Mucosa of rectum (tissue), 2 donors: ENCODE data around the gene ATXN7L3B.
A peak's percentile ranks its signal among the peaks of the same experiment; 100 is the strongest.

Source experiments
- H3K27ac ChIP-seq, 2 donors: one replicate each; pipeline ENCODE4 v1.7.0; 2013; ENCODE audit warnings: inconsistent platforms in 2 of 2, low read depth in 2 of 2, low read length in 2 of 2
- H3K27me3 ChIP-seq, 2 donors: one replicate each; pipeline ENCODE4 v1.7.0; 2013; ENCODE audit warnings: low read length in 2 of 2; ENCODE audit not compliant: control insufficient read depth in 2 of 2, insufficient read depth in 2 of 2
- H3K36me3 ChIP-seq, 2 donors: one replicate each; pipeline ENCODE4 v1.7.0; 2013; ENCODE audit warnings: low read length in 2 of 2; ENCODE audit not compliant: control insufficient read depth in 2 of 2, insufficient read depth in 2 of 2
- H3K4me1 ChIP-seq, 2 donors: one replicate each; pipeline ENCODE4 v1.7.0; 2013; ENCODE audit warnings: low read length in 2 of 2, mild to moderate bottlenecking in 1 of 2; ENCODE audit not compliant: control insufficient read depth in 2 of 2, insufficient read depth in 2 of 2
- H3K4me3 ChIP-seq, 2 donors: one replicate each; pipeline ENCODE4 v1.7.0; 2013; ENCODE audit warnings: low read length in 2 of 2
- H3K9ac ChIP-seq, 2 donors: one replicate each; pipeline ENCODE4 v1.7.0; 2013; ENCODE audit warnings: low read length in 2 of 2, low read depth in 1 of 2, mild to moderate bottlenecking in 1 of 2
- H3K9me3 ChIP-seq, 2 donors: one replicate each; pipeline ENCODE4 v1.7.0; 2013; ENCODE audit warnings: low read length in 2 of 2; ENCODE audit not compliant: control insufficient read depth in 2 of 2
- donor health status: healthy.
- donor health status: Normal muscosa, but diverticular disease.

ATXN7L3B gene

GRCh38 chr12:74515849-74516248 is 21.8 kb upstream of the ATXN7L3B start:
- H3K36me3 ChIP-seq, result no peaks in the 10 kb centered on the region
- no peaks in the 10 kb centered on the region for H3K9me3 ChIP-seq
- H3K9ac ChIP-seq, result no peak overlapping the region
- no peak overlapping the region for H3K4me3 ChIP-seq
- H3K4me1 ChIP-seq, result no peaks in the 10 kb centered on the region
- no peak overlapping the region for H3K27ac ChIP-seq
- no peaks in the 10 kb centered on the region for H3K27me3 ChIP-seq

GRCh38 chr12:74526535-74526934 is 11.1 kb upstream of the ATXN7L3B start:
- H3K27me3 ChIP-seq, result peaks cover 0 to 3% of the 10 kb centered on the region in 2 donors
- no peaks in the 10 kb centered on the region for H3K4me1 ChIP-seq
- no peak overlapping the region for H3K9ac ChIP-seq
- H3K36me3 ChIP-seq, result no peaks in the 10 kb centered on the region
- H3K27ac ChIP-seq, result no peak overlapping the region
- no peaks in the 10 kb centered on the region for H3K9me3 ChIP-seq
- no peak overlapping the region for H3K4me3 ChIP-seq

GRCh38 chr12:74527491-74527890 is 10.1 kb upstream of the ATXN7L3B start:
- Histone ChIP-seq H3K9ac (no peak overlapping the region), H3K27ac (no peak overlapping the region), H3K27me3 (peaks cover 0 to 3% of the 10 kb centered on the region in 2 donors), H3K4me3 (no peak overlapping the region), H3K9me3 (no peaks in the 10 kb centered on the region), H3K36me3 (no peaks in the 10 kb centered on the region), H3K4me1 (no peaks in the 10 kb centered on the region)

- no peaks in the 10 kb centered on the region for H3K4me1 ChIP-seq
- no peak overlapping the region for H3K9ac ChIP-seq
- peaks cover 0 to 3% of the 10 kb centered on the region in 2 donors for H3K27me3 ChIP-seq
- no peak overlapping the region for H3K27ac ChIP-seq
- H3K4me3 ChIP-seq, result no peak overlapping the region
- H3K36me3 ChIP-seq, result no peaks in the 10 kb centered on the region
- H3K9me3 ChIP-seq, result no peaks in the 10 kb centered on the region
Observed at GRCh38 chr12:74530676-74531075, 7.0 kb upstream of the ATXN7L3B start.

GRCh38 chr12:74535536-74535935 is 2.1 kb upstream of the ATXN7L3B start:
- H3K36me3 ChIP-seq, result no peaks in the 10 kb centered on the region
- H3K27ac ChIP-seq, result no peak overlapping the region
- H3K4me1 ChIP-seq, result peaks cover 18 to 19% of the 10 kb centered on the region in 2 donors

GRCh38 chr12:74537126-74537706 is 419 bp upstream of the ATXN7L3B start:
- H3K27ac ChIP-seq, result peak overlapping the region; percentile 91 to 95
- H3K4me3 ChIP-seq, result peak overlapping the region; percentile 85 to 88
- no peaks in the 10 kb centered on the region for H3K9me3 ChIP-seq
- H3K9ac ChIP-seq, result peak overlapping the region; percentile 86 to 89
- H3K27me3 ChIP-seq, result no peaks in the 10 kb centered on the region
- no peaks in the 10 kb centered on the region for H3K36me3 ChIP-seq
- peaks cover 19 to 27% of the 10 kb centered on the region in 2 donors for H3K4me1 ChIP-seq

More at GRCh38 chr12:74535536-74535935, 2.1 kb upstream of the ATXN7L3B start:
- Histone ChIP-seq H3K27me3 (peaks cover 0 to 2% of the 10 kb centered on the region in 2 donors), H3K4me3 (no peak overlapping the region), H3K9ac (no peak overlapping the region), H3K9me3 (no peaks in the 10 kb centered on the region)

- Histone ChIP-seq H3K27ac (peak overlapping the region; percentile 91 to 95), H3K27me3 (no peaks in the 10 kb centered on the region), H3K36me3 (no peaks in the 10 kb centered on the region), H3K4me1 (peaks cover 19 to 27% of the 10 kb centered on the region in 2 donors), H3K9ac (peak overlapping the region; percentile 86 to 89), H3K9me3 (no peaks in the 10 kb centered on the region), H3K4me3 (peak overlapping the region; percentile 85 to 88)
Observed at GRCh38 chr12:74538491-74539258, 1.0 kb downstream of the ATXN7L3B start.

GRCh38 chr12:74539261-74539660 is 1.6 kb downstream of the ATXN7L3B start:
- peak overlapping the region; percentile 26 to 37 for H3K9ac ChIP-seq
- H3K27me3 ChIP-seq, result no peaks in the 10 kb centered on the region
- H3K4me1 ChIP-seq, result peaks cover 19 to 27% of the 10 kb centered on the region in 2 donors
- peak overlapping the region; percentile 85 to 88 for H3K4me3 ChIP-seq
- H3K9me3 ChIP-seq, result no peaks in the 10 kb centered on the region
- H3K36me3 ChIP-seq, result no peaks in the 10 kb centered on the region
- H3K27ac ChIP-seq, result no peak overlapping the region

- H3K4me3 ChIP-seq, result peak overlapping the region; percentile 85 to 88
- H3K27me3 ChIP-seq, result no peaks in the 10 kb centered on the region
- H3K36me3 ChIP-seq, result no peaks in the 10 kb centered on the region
- peaks cover 19 to 27% of the 10 kb centered on the region in 2 donors for H3K4me1 ChIP-seq
- no peaks in the 10 kb centered on the region for H3K9me3 ChIP-seq
- peak overlapping the region in 1 of 2 donors; percentile 26 for H3K9ac ChIP-seq
- H3K27ac ChIP-seq, result no peak overlapping the region
Observed at GRCh38 chr12:74539765-74540526, 2.3 kb downstream of the ATXN7L3B start.

- Histone ChIP-seq H3K27me3 (no peaks in the 10 kb centered on the region), H3K9me3 (no peaks in the 10 kb centered on the region), H3K4me1 (peaks cover 19 to 27% of the 10 kb centered on the region in 2 donors), H3K9ac (no peak overlapping the region), H3K36me3 (no peaks in the 10 kb centered on the region), H3K4me3 (peak overlapping the region in 1 of 2 donors; percentile 88), H3K27ac (no peak overlapping the region)
Observed at GRCh38 chr12:74541074-74541473, 3.4 kb downstream of the ATXN7L3B start.
